SK-N-SH (cell line): ENCODE measurements around the gene DAB1. TPM values are rescaled to one million over a fixed set of nuclear protein-coding genes. Genes with fewer than 3 reads are reported as not detected.

ENCODE experiments used
- CTCF ChIA-PET: fragments of 300-600, 350-600 bp; formaldehyde crosslinking; extraction: SDS; loops from one replicate; lab custom pipeline; 2021; lab: Yijun Ruan, JAX
- POLR2A ChIA-PET: fragments of 350-600 bp; sonication (Branson Sonifier 250); formaldehyde crosslinking; extraction: SDS; loops from one replicate; lab custom pipeline; 2020; ENCODE audit warnings: antibody characterized with exemption, inconsistent platforms; lab: Yijun Ruan, JAX
- DNase-seq: peaks from one replicate; pipeline ENCODE4 v3.0.0; 2012
- H2AFZ ChIP-seq: fragments of 200-600 bp; sonication (generic); 2 replicates; pipeline ENCODE4 v1.8.1; 2016; ENCODE audit warnings: antibody characterized with exemption, mild to moderate bottlenecking, low read depth
- H3F3A ChIP-seq: fragments of 200-600 bp; sonication (generic); replicated peaks from 2 replicates; pipeline ENCODE3; 2016; ENCODE audit warnings: antibody characterized with exemption, mild to moderate bottlenecking; ENCODE audit not compliant: insufficient read depth
- H3K27ac ChIP-seq, 2 experiments: fragments of 200-500 bp in 1 of 2; fragments of 200-600 bp in 1 of 2; sonication (Bioruptor generic) in 1 of 2; sonication (generic), shearing (Covaris generic) in 1 of 2; 2 replicates each; pipeline versions ENCODE4 v1.5.1 to v1.6.1; 2014 to 2016; ENCODE audit warnings: low read depth in 2 of 2, inconsistent platforms in 1 of 2, low read length in 1 of 2, mild to moderate bottlenecking in 1 of 2, mixed read lengths in 1 of 2
- H3K27me3 ChIP-seq: fragments of 200-600 bp; sonication (generic), shearing (Covaris generic); 2 replicates; pipeline ENCODE4 v1.6.1; 2016; ENCODE audit warnings: mixed run types; ENCODE audit not compliant: insufficient read depth
- H3K36me3 ChIP-seq, 2 experiments: fragments of 200-500 bp in 1 of 2; fragments of 200-600 bp in 1 of 2; sonication (Bioruptor generic) in 1 of 2; sonication (generic) in 1 of 2; replicated peaks in 1 of 2; 2 replicates each; pipeline versions ENCODE3 to v1.5.1; 2014 to 2016; ENCODE audit warnings: low read length in 1 of 2, mild to moderate bottlenecking in 1 of 2; ENCODE audit not compliant: insufficient read depth in 2 of 2, control insufficient read depth in 1 of 2
- H3K4me1 ChIP-seq, 2 experiments: fragments of 200-500 bp in 1 of 2; fragments of 200-600 bp in 1 of 2; sonication (Bioruptor generic) in 1 of 2; sonication (generic), shearing (Covaris generic) in 1 of 2; 2 replicates each; pipeline versions ENCODE4 v1.5.1 to v1.6.1; 2014 to 2016; ENCODE audit warnings: low read depth in 1 of 2, low read length in 1 of 2, mixed run types in 1 of 2; ENCODE audit not compliant: insufficient read depth in 2 of 2, control insufficient read depth in 1 of 2
- H3K4me2 ChIP-seq: fragments of 200-600 bp; sonication (generic), shearing (Covaris generic); 2 replicates; pipeline ENCODE4 v1.6.1; 2017; ENCODE audit warnings: mixed run types
- H3K4me3 ChIP-seq, 2 experiments: fragments of 200-500 bp in 1 of 2; fragments of 200-600 bp in 1 of 2; sonication (Bioruptor generic) in 1 of 2; sonication (generic), shearing (Covaris generic) in 1 of 2; 2 replicates each; pipeline versions ENCODE4 v1.5.1 to v1.8.1; 2014 to 2016; ENCODE audit warnings: low read depth in 2 of 2, inconsistent platforms in 1 of 2, low read length in 1 of 2, mild to moderate bottlenecking in 1 of 2, mixed read lengths in 1 of 2, moderate library complexity in 1 of 2
- H3K79me2 ChIP-seq: fragments of 200-600 bp; sonication (generic); 2 replicates; pipeline ENCODE4 v1.8.1; 2017; ENCODE audit warnings: mild to moderate bottlenecking; ENCODE audit not compliant: insufficient read depth
- H3K9ac ChIP-seq: fragments of 200-600 bp; sonication (generic); 2 replicates; pipeline ENCODE4 v1.6.1; 2017; ENCODE audit warnings: mixed run types
- H3K9me2 ChIP-seq: fragments of 200-600 bp; sonication (generic); 2 replicates; pipeline ENCODE4 v1.6.1; 2017; ENCODE audit warnings: mixed run types
- H3K9me3 ChIP-seq: fragments of 200-600 bp; sonication (generic); 2 replicates; pipeline ENCODE4 v1.6.1; 2017; ENCODE audit warnings: mixed run types, mild to moderate bottlenecking, moderate library complexity
- H4K20me1 ChIP-seq: fragments of 200-600 bp; sonication (generic); 2 replicates; pipeline ENCODE4 v1.6.1; 2017; ENCODE audit warnings: mild to moderate bottlenecking, mixed run types; ENCODE audit not compliant: insufficient read depth
- CHD2 ChIP-seq: fragments of 150-350 bp; IDR thresholded peaks from 2 replicates; pipeline ENCODE4 v1.6.1; 2018; ENCODE audit warnings: low read length; ENCODE audit not compliant: partially characterized antibody
- EZH2phosphoT487 ChIP-seq: fragments of 200-600 bp; sonication (generic); IDR thresholded peaks from 2 replicates; pipeline ENCODE4 v1.6.1; 2017; ENCODE audit warnings: low read depth, mixed run types, mild to moderate bottlenecking, antibody characterized with exemption, moderate library complexity, borderline replicate concordance
- FOSL2 ChIP-seq: IDR thresholded peaks from 2 replicates; pipeline ENCODE4 v1.4.0; 2012; ENCODE audit warnings: low read depth, mild to moderate bottlenecking, moderate library complexity, borderline replicate concordance
- FOXM1 ChIP-seq: IDR thresholded peaks from 2 replicates; pipeline ENCODE4 v1.4.0; 2012; ENCODE audit warnings: low read depth, mild to moderate bottlenecking
- JUND ChIP-seq: IDR thresholded peaks from 2 replicates; pipeline ENCODE4 v1.4.0; 2012
- MAX ChIP-seq: IDR thresholded peaks from 2 replicates; pipeline ENCODE4 v1.4.0; 2012; ENCODE audit warnings: low read depth
- NFIC ChIP-seq: IDR thresholded peaks from 2 replicates; pipeline ENCODE4 v1.4.0; 2012; ENCODE audit warnings: borderline replicate concordance
- RAD21 ChIP-seq: IDR thresholded peaks from 2 replicates; pipeline ENCODE4 v1.6.1; 2012; ENCODE audit warnings: mild to moderate bottlenecking, low read length
- RCOR1 ChIP-seq: fragments of 150-350 bp; IDR thresholded peaks from 2 replicates; pipeline ENCODE4 v1.6.1; 2017; ENCODE audit warnings: antibody characterized with exemption, low read length
- REST ChIP-seq: IDR thresholded peaks from 2 replicates; pipeline ENCODE4 v1.6.1; 2012; ENCODE audit warnings: mild to moderate bottlenecking, low read depth, low read length, moderate library complexity
- SIN3A ChIP-seq: IDR thresholded peaks from 2 replicates; pipeline ENCODE4 v1.6.1; 2012; ENCODE audit warnings: low read depth, mild to moderate bottlenecking, low read length, moderate library complexity, borderline replicate concordance
- YY1 ChIP-seq: IDR thresholded peaks from 2 replicates; pipeline ENCODE4 v1.4.0; 2012; ENCODE audit warnings: low read depth, mild to moderate bottlenecking
- WGBS: methylation state at CpG from one replicate; pipeline ENCODE4 v1.1.6; 2017; ENCODE audit warnings: low lambda C conversion rate; 5-methylcytosine and 5-hydroxymethylcytosine counted together
- polyA plus RNA-seq, 3 experiments: library from polyadenylated mRNA; depleted of rRNA; stranded (reverse); fragments of >200 nt; gene quantifications; 2 replicates each; pipeline ENCODE4 v1.2.3, GENCODE V29; 2012
- TF ChIP-seq, protein P1 (sequence below): IDR thresholded peaks from 2 replicates; pipeline ENCODE4 v1.4.0; 2012; ENCODE audit warnings: low read depth, borderline replicate concordance

The DAB1 gene
- polyA plus RNA-seq, 1 of the 3 experiments (the other 2 are of a cell fraction): 2.9 TPM

DNA sequence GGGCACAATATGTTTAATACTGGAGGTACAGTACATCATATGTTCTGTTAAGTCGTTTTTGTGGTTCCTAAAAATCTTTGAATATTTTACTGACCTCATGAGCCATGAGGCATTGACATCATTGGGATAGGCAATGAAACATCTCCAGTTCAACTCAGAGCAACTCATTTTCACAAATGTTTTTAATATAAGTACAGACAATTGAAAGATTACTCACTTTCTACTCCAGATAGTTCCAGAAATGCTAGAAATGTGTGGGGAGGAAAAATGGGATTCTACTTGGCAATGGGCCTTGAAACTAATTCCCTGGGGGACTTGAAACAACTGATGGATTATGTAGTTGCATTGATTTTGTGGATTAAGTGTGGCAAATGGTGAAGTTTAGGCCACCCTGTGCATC is 450.9 kb downstream of the DAB1 start:
- H3K79me2 ChIP-seq: no peaks in the 10 kb centered on the region
- no peak for DNase-seq
- H3K9me3 ChIP-seq: no peaks in the 10 kb centered on the region
- H3K4me2 ChIP-seq: no peak overlapping the region
- H3K27me3 ChIP-seq: no peaks in the 10 kb centered on the region
- POLR2A ChIA-PET: no interaction called here
- no peaks in the 10 kb centered on the region for H3F3A ChIP-seq
- no peaks in the 10 kb centered on the region for H3K36me3 ChIP-seq
- no peak overlapping the region for H2AFZ ChIP-seq
- H3K4me1 ChIP-seq: no peaks in the 10 kb centered on the region
- no peak overlapping the region for H3K27ac ChIP-seq
- CTCF ChIA-PET: no interaction called here
- H4K20me1 ChIP-seq: no peaks in the 10 kb centered on the region
- no peak overlapping the region for H3K4me3 ChIP-seq
- TF ChIP-seq JUND (no peak), CHD2 (no peak), REST (no peak), YY1 (no peak), FOXM1 (no peak), NFIC (no peak), FOSL2 (no peak), MAX (no peak), SIN3A (no peak), EZH2phosphoT487 (no peak), RAD21 (no peak)
- TF ChIP-seq, protein P1, sequence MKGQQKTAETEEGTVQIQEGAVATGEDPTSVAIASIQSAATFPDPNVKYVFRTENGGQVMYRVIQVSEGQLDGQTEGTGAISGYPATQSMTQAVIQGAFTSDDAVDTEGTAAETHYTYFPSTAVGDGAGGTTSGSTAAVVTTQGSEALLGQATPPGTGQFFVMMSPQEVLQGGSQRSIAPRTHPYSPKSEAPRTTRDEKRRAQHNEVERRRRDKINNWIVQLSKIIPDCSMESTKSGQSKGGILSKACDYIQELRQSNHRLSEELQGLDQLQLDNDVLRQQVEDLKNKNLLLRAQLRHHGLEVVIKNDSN: no peak
- WGBS: 10% methylated on average over 1 of the region's 1 CpG
- no peaks in the 10 kb centered on the region for H3K9me2 ChIP-seq
- H3K9ac ChIP-seq: no peak overlapping the region

- Histone ChIP-seq H3K27ac (no peak overlapping the region), H3K27me3 (no peaks in the 10 kb centered on the region), H3F3A (no peaks in the 10 kb centered on the region), H4K20me1 (no peaks in the 10 kb centered on the region), H3K9me2 (no peaks in the 10 kb centered on the region), H3K36me3 (no peaks in the 10 kb centered on the region), H2AFZ (no peak overlapping the region), H3K4me1 (no peaks in the 10 kb centered on the region), H3K9ac (no peak overlapping the region), H3K9me3 (no peaks in the 10 kb centered on the region), H3K4me2 (no peak overlapping the region), H3K4me3 (no peak overlapping the region), H3K79me2 (no peaks in the 10 kb centered on the region)
- 67% methylated on average over 1 of the region's 1 CpG for WGBS
- ChIA-PET POLR2A (no interaction called here), CTCF (interaction anchor here (0.7 kb wide), 1 partner anchor 194 kb away, joined by 3 read pairs; no protein-coding TSS in a partner anchor)
- TF ChIP-seq RCOR1 (no peak), FOXM1 (no peak)
- DNase-seq: no peak
Observed at GRCh38 chr1:56970280-56970679, 453.6 kb downstream of the DAB1 start.
